ENCODE results near the gene TMEM47.

The TMEM47 gene

GRCh38 chrX:34642849-34643248, 14.2 kb downstream of the TMEM47 start:
- Histone ChIP-seq H3K4me1 (ENCODE audit: control insufficient read depth, insufficient read depth, low read length) (no peaks in the 10 kb centered on the region), H3K36me3 (ENCODE audit: control insufficient read depth, insufficient read depth, low read length) (no peaks in the 10 kb centered on the region), H3K27me3 (ENCODE audit: control insufficient read depth, insufficient read depth, low read length, poor library complexity, severe bottlenecking) (no peaks in the 10 kb centered on the region), H3K27ac (ENCODE audit: insufficient read depth, low read depth, low read length, poor library complexity, severe bottlenecking) (no peak overlapping the region), H3K9me3 (ENCODE audit: control insufficient read depth, low read length) (no peaks in the 10 kb centered on the region), H3K4me3 (ENCODE audit: insufficient read depth, low read depth, low read length) (no peak overlapping the region)
- WGBS, 2 experiments, result 90 to 95% methylated on average over 2 of the region's 2 CpGs

GRCh38 chrX:34638116-34638515, 19.0 kb downstream of the TMEM47 start:
- Histone ChIP-seq H3K36me3 (ENCODE audit: control insufficient read depth, insufficient read depth, low read length) (no peaks in the 10 kb centered on the region), H3K4me3 (ENCODE audit: insufficient read depth, low read depth, low read length) (no peak overlapping the region), H3K27me3 (ENCODE audit: control insufficient read depth, insufficient read depth, low read length, poor library complexity, severe bottlenecking) (no peaks in the 10 kb centered on the region), H3K27ac (ENCODE audit: insufficient read depth, low read depth, low read length, poor library complexity, severe bottlenecking) (no peak overlapping the region), H3K9me3 (ENCODE audit: control insufficient read depth, low read length) (no peaks in the 10 kb centered on the region), H3K4me1 (ENCODE audit: control insufficient read depth, insufficient read depth, low read length) (no peaks in the 10 kb centered on the region)
- 80 to 100% methylated on average over 1 of the region's 1 CpG for WGBS, 2 experiments

- no peak overlapping the region for H3K27ac ChIP-seq (ENCODE audit: insufficient read depth, low read depth, low read length, poor library complexity, severe bottlenecking)
- no peaks in the 10 kb centered on the region for H3K4me1 ChIP-seq (ENCODE audit: control insufficient read depth, insufficient read depth, low read length)
- no peaks in the 10 kb centered on the region for H3K27me3 ChIP-seq (ENCODE audit: control insufficient read depth, insufficient read depth, low read length, poor library complexity, severe bottlenecking)
- no peaks in the 10 kb centered on the region for H3K9me3 ChIP-seq (ENCODE audit: control insufficient read depth, low read length)
- no CpG with 5 or more reads among the region's 2 CpGs for WGBS, 2 experiments
- peaks cover 4% of the 10 kb centered on the region for H3K36me3 ChIP-seq (ENCODE audit: control insufficient read depth, insufficient read depth, low read length)
- no peak overlapping the region for H3K4me3 ChIP-seq (ENCODE audit: insufficient read depth, low read depth, low read length)
These were observed 22.7 kb downstream of the TMEM47 start for GRCh38 chrX:34634349-34634748.

GRCh38 chrX:34632384-34632783, 24.7 kb downstream of the TMEM47 start:
- H3K27ac ChIP-seq (ENCODE audit: insufficient read depth, low read depth, low read length, poor library complexity, severe bottlenecking), result no peak overlapping the region
- no peaks in the 10 kb centered on the region for H3K4me1 ChIP-seq (ENCODE audit: control insufficient read depth, insufficient read depth, low read length)
- H3K9me3 ChIP-seq (ENCODE audit: control insufficient read depth, low read length), result no peaks in the 10 kb centered on the region
- H3K36me3 ChIP-seq (ENCODE audit: control insufficient read depth, insufficient read depth, low read length), result peaks cover 4% of the 10 kb centered on the region
- H3K27me3 ChIP-seq (ENCODE audit: control insufficient read depth, insufficient read depth, low read length, poor library complexity, severe bottlenecking), result no peaks in the 10 kb centered on the region
- WGBS, 2 experiments, result 90% methylated on average over 2 of the region's 3 CpGs; no CpG with 5 or more reads in 1 of the 2 experiments
- H3K4me3 ChIP-seq (ENCODE audit: insufficient read depth, low read depth, low read length), result no peak overlapping the region

- no peak overlapping the region for H3K27ac ChIP-seq (ENCODE audit: insufficient read depth, low read depth, low read length, poor library complexity, severe bottlenecking)
- no peak overlapping the region for H3K4me3 ChIP-seq (ENCODE audit: insufficient read depth, low read depth, low read length)
- no peaks in the 10 kb centered on the region for H3K27me3 ChIP-seq (ENCODE audit: control insufficient read depth, insufficient read depth, low read length, poor library complexity, severe bottlenecking)
- H3K9me3 ChIP-seq (ENCODE audit: control insufficient read depth, low read length), result no peaks in the 10 kb centered on the region
- H3K4me1 ChIP-seq (ENCODE audit: control insufficient read depth, insufficient read depth, low read length), result no peaks in the 10 kb centered on the region
- WGBS, 2 experiments, result 93 to 100% methylated on average over 2 to 3 of the region's 3 CpGs
- peaks cover 4% of the 10 kb centered on the region for H3K36me3 ChIP-seq (ENCODE audit: control insufficient read depth, insufficient read depth, low read length)
These were observed 25.4 kb downstream of the TMEM47 start for GRCh38 chrX:34631479-34632220.

- no peaks in the 10 kb centered on the region for H3K9me3 ChIP-seq (ENCODE audit: control insufficient read depth, low read length)
- H3K36me3 ChIP-seq (ENCODE audit: control insufficient read depth, insufficient read depth, low read length), result peaks cover 4% of the 10 kb centered on the region
- H3K27ac ChIP-seq (ENCODE audit: insufficient read depth, low read depth, low read length, poor library complexity, severe bottlenecking), result no peak overlapping the region
- no peaks in the 10 kb centered on the region for H3K4me1 ChIP-seq (ENCODE audit: control insufficient read depth, insufficient read depth, low read length)
- H3K27me3 ChIP-seq (ENCODE audit: control insufficient read depth, insufficient read depth, low read length, poor library complexity, severe bottlenecking), result no peaks in the 10 kb centered on the region
- H3K4me3 ChIP-seq (ENCODE audit: insufficient read depth, low read depth, low read length), result no peak overlapping the region
- 89 to 94% methylated on average over 2 of the region's 3 CpGs for WGBS, 2 experiments
These were observed 27.5 kb downstream of the TMEM47 start for GRCh38 chrX:34629572-34629971.

- no peaks in the 10 kb centered on the region for H3K4me1 ChIP-seq (ENCODE audit: control insufficient read depth, insufficient read depth, low read length)
- no peaks in the 10 kb centered on the region for H3K36me3 ChIP-seq (ENCODE audit: control insufficient read depth, insufficient read depth, low read length)
- H3K4me3 ChIP-seq (ENCODE audit: insufficient read depth, low read depth, low read length), result no peak overlapping the region
- no peaks in the 10 kb centered on the region for H3K9me3 ChIP-seq (ENCODE audit: control insufficient read depth, low read length)
- WGBS, 2 experiments, result 100% methylated on average over 1 of the region's 2 CpGs
- no peaks in the 10 kb centered on the region for H3K27me3 ChIP-seq (ENCODE audit: control insufficient read depth, insufficient read depth, low read length, poor library complexity, severe bottlenecking)
- no peak overlapping the region for H3K27ac ChIP-seq (ENCODE audit: insufficient read depth, low read depth, low read length, poor library complexity, severe bottlenecking)
These were observed 32.7 kb downstream of the TMEM47 start for GRCh38 chrX:34624416-34624815.

GRCh38 chrX:34619920-34620319, 37.2 kb downstream of the TMEM47 start:
- Histone ChIP-seq H3K4me3 (ENCODE audit: insufficient read depth, low read depth, low read length) (no peak overlapping the region), H3K27ac (ENCODE audit: insufficient read depth, low read depth, low read length, poor library complexity, severe bottlenecking) (no peak overlapping the region), H3K27me3 (ENCODE audit: control insufficient read depth, insufficient read depth, low read length, poor library complexity, severe bottlenecking) (no peaks in the 10 kb centered on the region), H3K9me3 (ENCODE audit: control insufficient read depth, low read length) (no peaks in the 10 kb centered on the region), H3K4me1 (ENCODE audit: control insufficient read depth, insufficient read depth, low read length) (no peaks in the 10 kb centered on the region), H3K36me3 (ENCODE audit: control insufficient read depth, insufficient read depth, low read length) (no peaks in the 10 kb centered on the region)
- WGBS, 2 experiments, result 89% methylated on average over 1 of the region's 2 CpGs; no CpG with 5 or more reads in 1 of the 2 experiments

GRCh38 chrX:34612036-34612435, 45.0 kb downstream of the TMEM47 start:
- H3K27ac ChIP-seq (ENCODE audit: insufficient read depth, low read depth, low read length, poor library complexity, severe bottlenecking), result no peak overlapping the region
- 100% methylated on average over 1 of the region's 4 CpGs; no CpG with 5 or more reads in 1 of the 2 experiments for WGBS, 2 experiments
- H3K4me1 ChIP-seq (ENCODE audit: control insufficient read depth, insufficient read depth, low read length), result no peaks in the 10 kb centered on the region
- no peaks in the 10 kb centered on the region for H3K9me3 ChIP-seq (ENCODE audit: control insufficient read depth, low read length)
- no peaks in the 10 kb centered on the region for H3K36me3 ChIP-seq (ENCODE audit: control insufficient read depth, insufficient read depth, low read length)
- H3K4me3 ChIP-seq (ENCODE audit: insufficient read depth, low read depth, low read length), result no peak overlapping the region
- H3K27me3 ChIP-seq (ENCODE audit: control insufficient read depth, insufficient read depth, low read length, poor library complexity, severe bottlenecking), result no peaks in the 10 kb centered on the region

GRCh38 chrX:34598362-34598761, 58.7 kb downstream of the TMEM47 start:
- no peaks in the 10 kb centered on the region for H3K4me1 ChIP-seq (ENCODE audit: control insufficient read depth, insufficient read depth, low read length)
- H3K27me3 ChIP-seq (ENCODE audit: control insufficient read depth, insufficient read depth, low read length, poor library complexity, severe bottlenecking), result no peaks in the 10 kb centered on the region
- H3K9me3 ChIP-seq (ENCODE audit: control insufficient read depth, low read length), result no peaks in the 10 kb centered on the region
- no peaks in the 10 kb centered on the region for H3K36me3 ChIP-seq (ENCODE audit: control insufficient read depth, insufficient read depth, low read length)
- H3K4me3 ChIP-seq (ENCODE audit: insufficient read depth, low read depth, low read length), result no peak overlapping the region
- WGBS, 2 experiments, result 100% methylated on average over 1 of the region's 1 CpG
- no peak overlapping the region for H3K27ac ChIP-seq (ENCODE audit: insufficient read depth, low read depth, low read length, poor library complexity, severe bottlenecking)
